Measurements from ENCODE around the gene OR9Q1.

- TF ChIP-seq GABPA (IDR thresholded peaks at IDR 0.05; ENCODE audit: borderline replicate concordance, insufficient read depth, low read length) (no peak), EP300 (IDR thresholded peaks at IDR 0.05; ENCODE audit: borderline replicate concordance in 1 of 2, low read depth in 2 of 2, low read length in 2 of 2) (no peak), CTCF (IDR thresholded peaks at IDR 0.05; ENCODE audit: control extremely low read depth in 1 of 3, insufficient read depth in 1 of 3, low read depth in 1 of 3, low read length in 3 of 3) (no peak), TEAD4 (IDR thresholded peaks at IDR 0.05; ENCODE audit: low read depth, low read length) (no peak), RNF2 (IDR thresholded peaks at IDR 0.05; ENCODE audit: borderline replicate concordance, low read depth, low read length, missing control alignments, poor library complexity, severe bottlenecking) (no peak), RXRA (IDR thresholded peaks at IDR 0.05; ENCODE audit: insufficient read depth, low read depth, low read length) (no peak), EZH2 (IDR thresholded peaks at IDR 0.05; ENCODE audit: low read depth, low read length, severe bottlenecking) (no peak), RFX5 (IDR thresholded peaks at IDR 0.05; ENCODE audit: borderline replicate concordance, low read depth, low read length) (no peak), SP1 (IDR thresholded peaks at IDR 0.05; ENCODE audit: low read depth, low read length) (no peak), MAFK (IDR thresholded peaks at IDR 0.05; ENCODE audit: low read depth, low read length) (no peak), POLR2A (IDR thresholded peaks at IDR 0.05; ENCODE audit: control extremely low read depth in 1 of 2, low read depth in 2 of 2, low read length in 2 of 2) (no peak), TBP (IDR thresholded peaks at IDR 0.05; ENCODE audit: low read depth, low read length) (no peak), POLR2AphosphoS5 (IDR thresholded peaks at IDR 0.05; ENCODE audit: low read depth, low read length) (no peak)
Observed at GRCh38 chr11:58152781-58153180, 129.1 kb downstream of the OR9Q1 start.
